ENCODE data around the gene NHSL2.

Gene NHSL2

GRCh38 chrX:71990518-71990917 lies 79.9 kb downstream of the NHSL2 start:
- DNase-seq (ENCODE audit: low spot score) = no peak

GRCh38 chrX:71991164-71991563 lies 80.5 kb downstream of the NHSL2 start:
- no peak for DNase-seq (ENCODE audit: low spot score)

GRCh38 chrX:71992711-71993110 lies 82.1 kb downstream of the NHSL2 start:
- DNase-seq (ENCODE audit: low spot score) = no peak

- no peak for DNase-seq (ENCODE audit: low spot score)
Observed at GRCh38 chrX:71993371-71993770, 82.7 kb downstream of the NHSL2 start.

GRCh38 chrX:71994601-71995000 lies 84.0 kb downstream of the NHSL2 start:
- no peak for DNase-seq (ENCODE audit: low spot score)

- no peak for DNase-seq (ENCODE audit: low spot score)
Observed at GRCh38 chrX:71995122-71995521, 84.5 kb downstream of the NHSL2 start.

GRCh38 chrX:71996136-71996535 lies 85.5 kb downstream of the NHSL2 start:
- no peak for DNase-seq (ENCODE audit: low spot score)

- DNase-seq (ENCODE audit: low spot score) = peak; percentile 61
Observed at GRCh38 chrX:71996826-71997225, 86.2 kb downstream of the NHSL2 start.

GRCh38 chrX:71997320-71997719 lies 86.7 kb downstream of the NHSL2 start:
- no peak for DNase-seq (ENCODE audit: low spot score)

- peak; percentile 27 for DNase-seq (ENCODE audit: low spot score)
Observed at GRCh38 chrX:71998836-71999509, 88.3 kb downstream of the NHSL2 start.

GRCh38 chrX:71999535-71999934 lies 88.9 kb downstream of the NHSL2 start:
- DNase-seq (ENCODE audit: low spot score) = no peak

- no peak for DNase-seq (ENCODE audit: low spot score)
Observed at GRCh38 chrX:72001471-72001870, 90.8 kb downstream of the NHSL2 start.

GRCh38 chrX:72001906-72002305 lies 91.3 kb downstream of the NHSL2 start:
- DNase-seq (ENCODE audit: low spot score) = no peak

GRCh38 chrX:72002875-72003274 lies 92.2 kb downstream of the NHSL2 start:
- peak; percentile 8 for DNase-seq (ENCODE audit: low spot score)

- DNase-seq (ENCODE audit: low spot score) = peak; percentile 38
Observed at GRCh38 chrX:72003811-72004750, 93.4 kb downstream of the NHSL2 start.

GRCh38 chrX:72005046-72005445 lies 94.4 kb downstream of the NHSL2 start:
- DNase-seq (ENCODE audit: low spot score) = no peak

GRCh38 chrX:72006461-72006860 lies 95.8 kb downstream of the NHSL2 start:
- no peak for DNase-seq (ENCODE audit: low spot score)

- DNase-seq (ENCODE audit: low spot score) = no peak
Observed at GRCh38 chrX:72009731-72010130, 99.1 kb downstream of the NHSL2 start.

- no peak for DNase-seq (ENCODE audit: low spot score)
Observed at GRCh38 chrX:72011734-72012133, 101.1 kb downstream of the NHSL2 start.

- no peak for DNase-seq (ENCODE audit: low spot score)
Observed at GRCh38 chrX:72015383-72015782, 104.7 kb downstream of the NHSL2 start.

- DNase-seq (ENCODE audit: low spot score) = no peak
Observed at GRCh38 chrX:72016881-72017783, 106.5 kb downstream of the NHSL2 start.
